ENCODE results near the gene SPO11.

SPO11 gene

DNA sequence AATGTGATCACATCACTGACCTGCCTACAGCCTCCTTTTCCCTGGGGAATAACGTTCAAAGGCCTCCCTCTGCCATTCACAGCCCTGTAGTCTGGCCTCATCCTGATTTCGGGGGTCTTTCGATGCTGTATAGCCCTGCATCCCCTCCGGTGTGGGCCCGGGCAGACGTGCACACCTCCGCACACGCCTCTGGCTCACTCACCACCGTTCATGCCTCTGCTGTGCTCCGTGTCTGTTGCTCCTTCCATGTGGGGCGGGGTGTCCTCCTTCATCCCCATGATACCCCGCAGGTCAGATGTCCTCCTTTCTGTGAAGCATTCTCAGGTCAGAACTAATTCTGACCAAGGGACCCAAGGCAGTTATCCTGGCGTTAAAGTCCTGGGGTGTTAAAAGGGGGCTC lies 47.7 kb downstream of the SPO11 start:
- DNase-seq (ENCODE audit: low read depth): no peak

DNA sequence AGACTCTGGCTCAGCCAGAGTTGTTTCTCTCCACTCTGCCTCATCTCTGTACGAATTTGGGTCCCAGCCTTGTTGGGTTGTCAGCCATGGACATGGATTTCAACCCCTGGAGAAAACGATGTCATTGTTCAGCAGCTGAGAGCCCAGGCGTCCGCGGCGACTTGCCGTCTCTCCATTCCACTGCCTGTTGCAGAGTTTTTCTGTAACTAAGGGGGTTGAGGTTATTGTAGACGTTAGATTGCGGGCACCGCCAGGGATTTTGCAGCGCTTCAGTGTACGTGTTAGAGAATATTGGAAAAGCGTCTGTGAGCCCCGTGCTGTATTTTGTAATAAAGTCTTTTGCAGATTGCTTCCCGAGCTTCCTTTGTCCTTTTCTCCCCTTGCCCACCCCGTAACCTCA lies 48.5 kb downstream of the SPO11 start:
- no peak for DNase-seq (ENCODE audit: low read depth)

DNA sequence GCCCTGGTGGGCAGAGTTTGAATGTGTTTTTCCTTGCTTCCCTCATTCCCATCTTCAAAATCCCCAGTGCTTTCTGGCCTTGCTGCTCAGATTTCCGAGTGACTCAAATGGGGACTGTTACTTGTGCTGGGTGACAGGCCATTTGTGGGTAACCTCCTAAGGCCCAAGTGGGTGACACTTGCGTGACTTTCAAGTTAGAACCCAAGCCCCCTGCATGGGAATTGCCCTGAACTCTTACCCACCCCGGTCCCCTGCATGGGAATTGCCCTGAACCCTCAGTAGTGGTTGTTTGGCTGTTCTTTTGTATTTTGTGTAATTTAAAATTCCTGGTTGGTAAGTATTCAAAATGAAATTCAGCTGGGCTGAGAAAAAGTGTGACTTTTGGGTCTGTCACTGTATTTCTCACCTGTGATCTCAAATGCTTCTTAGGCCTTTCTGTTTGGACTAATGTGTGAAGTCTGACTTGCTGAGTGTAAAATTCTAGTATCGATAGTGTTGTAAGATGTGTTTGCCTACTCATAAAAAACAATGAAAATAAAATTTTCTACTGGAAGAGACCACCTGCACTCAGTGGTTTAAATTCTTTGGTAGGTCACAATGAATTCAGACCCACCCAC lies 49.2 kb downstream of the SPO11 start:
- DNase-seq (ENCODE audit: low read depth): no peak

DNA sequence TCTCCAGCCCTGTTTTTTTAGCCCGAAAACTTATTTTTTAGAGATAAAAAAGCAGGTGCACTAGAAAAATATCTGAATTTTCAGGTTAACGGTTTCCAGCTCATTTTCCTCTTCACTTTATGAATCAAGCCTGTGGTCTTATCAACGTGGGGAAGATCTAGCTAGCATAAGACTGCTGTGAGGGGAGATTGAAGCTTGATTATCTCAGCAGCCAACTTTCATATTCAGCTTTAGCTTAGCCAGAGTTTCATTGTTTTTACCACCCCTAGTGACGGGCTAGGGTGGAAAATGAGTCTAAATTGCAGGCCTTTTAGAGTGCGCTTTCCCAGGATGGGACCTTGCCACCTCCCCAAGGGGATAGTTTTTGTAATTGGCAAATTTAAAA lies 49.7 kb downstream of the SPO11 start:
- no peak for DNase-seq (ENCODE audit: low read depth)

DNA sequence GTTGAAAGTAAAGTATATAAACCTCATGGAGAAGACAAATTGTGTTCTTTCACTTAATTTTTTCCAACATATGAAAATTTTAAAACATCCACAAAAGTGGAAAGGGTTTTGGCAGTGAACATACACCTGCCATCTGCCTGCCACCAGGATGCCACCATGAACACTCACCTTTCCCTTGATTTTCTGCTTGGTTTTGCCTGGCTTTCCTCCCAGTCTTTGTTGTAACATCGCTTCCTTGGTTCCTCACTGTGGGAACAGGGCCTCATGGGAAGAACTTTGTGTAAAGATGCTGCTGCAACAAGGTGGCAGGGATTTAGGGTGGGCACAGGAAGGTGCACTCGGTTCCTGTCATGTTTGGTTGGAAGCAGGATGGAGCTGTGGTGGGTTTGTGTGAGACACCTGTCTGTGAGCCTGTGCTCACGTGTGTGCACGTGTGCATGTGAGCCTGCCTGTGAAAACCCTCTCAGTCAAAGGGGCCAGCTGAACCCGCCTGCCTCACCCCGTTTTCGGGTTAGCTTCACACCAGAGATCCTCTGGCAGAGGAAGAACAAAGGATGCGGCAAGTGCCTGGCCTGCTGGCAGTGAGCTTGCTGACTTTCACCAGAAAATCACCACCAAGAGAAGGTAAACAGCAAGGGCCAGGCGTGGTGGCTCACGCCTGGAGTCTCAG lies 50.6 kb downstream of the SPO11 start:
- DNase-seq (ENCODE audit: low read depth): no peak

DNA sequence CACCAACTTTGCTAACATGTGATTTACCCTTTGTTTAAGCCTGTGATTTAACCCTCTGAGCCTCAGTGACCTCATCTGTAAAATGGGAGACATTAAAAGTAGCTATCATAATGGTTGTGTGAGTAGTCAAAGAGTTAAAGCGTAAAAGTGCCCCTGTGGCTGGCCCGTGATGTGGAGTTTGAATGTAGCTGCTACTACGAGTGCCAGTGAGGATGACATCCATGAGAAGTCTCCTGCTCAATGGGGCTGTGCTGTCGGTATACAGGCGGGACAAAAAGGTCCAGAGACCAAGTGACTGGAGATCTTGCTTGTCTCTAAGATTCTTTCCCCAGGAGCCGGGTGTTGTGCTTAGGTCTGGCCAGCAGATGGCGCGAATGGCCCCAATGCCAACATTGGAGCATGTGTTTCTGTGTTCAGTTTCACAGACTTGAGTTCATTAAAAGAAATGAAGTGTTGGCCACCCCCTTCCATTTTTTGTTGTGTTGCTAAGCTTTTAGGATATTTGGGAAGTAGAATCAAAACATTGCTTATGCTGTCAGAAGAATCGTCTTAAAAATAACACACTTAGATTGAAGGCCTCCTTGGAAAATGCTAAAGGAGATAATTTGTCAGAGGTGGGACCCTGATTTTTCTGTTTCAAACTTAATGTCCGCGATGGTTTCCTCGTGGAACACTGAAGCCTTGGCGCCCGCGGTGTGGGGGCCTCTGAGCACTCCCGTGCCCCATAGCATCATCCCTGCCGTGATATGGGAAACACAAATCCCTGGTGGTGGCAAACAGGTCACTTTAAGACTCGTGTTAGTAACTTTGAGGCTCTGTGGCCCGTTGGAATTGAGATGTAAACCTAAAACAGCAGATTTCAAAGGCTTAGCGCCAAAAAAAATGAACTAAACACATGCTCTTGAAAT lies 52.2 kb downstream of the SPO11 start:
- DNase-seq (ENCODE audit: low read depth): peak; percentile 36

DNA sequence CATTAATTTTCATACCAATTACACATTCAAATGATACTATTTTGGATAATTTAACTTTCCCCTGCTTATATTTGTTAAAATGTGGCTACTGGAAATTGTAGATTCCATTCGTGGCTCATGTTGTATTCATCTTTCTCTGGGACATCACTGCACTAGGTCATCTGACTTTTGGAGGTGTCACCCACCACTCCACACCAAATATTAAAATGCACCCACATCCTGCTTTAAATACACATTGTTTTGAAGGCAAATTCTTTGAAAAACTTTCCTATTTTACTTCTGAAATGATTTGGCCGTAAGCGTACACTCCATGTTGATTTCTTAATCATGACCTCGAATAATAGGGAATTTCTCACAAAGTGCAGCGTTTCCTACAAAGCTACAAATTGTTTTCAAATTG lies 52.9 kb downstream of the SPO11 start:
- DNase-seq (ENCODE audit: low read depth): no peak

DNA sequence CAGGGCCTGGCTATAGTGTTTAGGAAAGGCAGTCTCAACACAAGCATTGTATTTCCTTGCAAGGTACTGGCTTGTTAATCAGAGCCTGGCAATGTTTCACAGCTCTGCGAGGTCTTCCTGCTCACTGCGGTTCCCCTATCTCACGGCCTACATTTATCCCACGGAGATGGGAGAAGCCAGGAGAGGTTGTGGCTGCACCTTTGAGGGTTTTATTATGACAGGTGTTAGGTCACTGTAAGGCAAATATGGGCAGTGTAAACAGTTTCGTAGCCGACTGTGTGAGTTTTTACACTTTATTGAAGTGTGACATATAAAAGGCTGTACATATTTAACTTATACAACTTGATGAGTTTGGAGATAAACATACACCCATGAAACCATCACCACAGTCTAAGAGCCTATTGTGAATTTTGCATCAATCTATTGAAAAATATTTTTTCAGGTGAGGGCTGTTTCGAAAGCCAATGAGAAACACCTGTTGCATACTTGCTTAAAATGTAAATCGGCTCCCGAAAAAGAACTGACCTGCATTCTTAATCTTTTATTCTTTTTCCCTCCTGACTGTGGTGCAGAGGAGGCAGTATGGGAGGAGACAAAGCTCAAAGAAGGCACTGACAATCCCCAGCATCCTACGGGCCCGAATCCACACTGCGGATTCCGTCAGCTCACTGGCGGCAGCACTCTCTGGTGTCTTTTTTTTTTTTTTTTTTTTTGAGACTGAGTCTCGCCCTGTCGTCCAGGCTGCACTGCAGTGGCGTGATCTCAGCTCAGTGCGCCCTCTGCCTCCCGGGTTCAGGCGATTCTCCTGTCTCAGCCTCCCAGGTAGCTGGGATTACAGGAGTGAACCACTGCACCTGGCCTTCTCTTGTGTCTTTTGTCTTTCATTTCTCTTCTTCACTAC lies 54.1 kb downstream of the SPO11 start:
- DNase-seq (ENCODE audit: low read depth): no peak

DNA sequence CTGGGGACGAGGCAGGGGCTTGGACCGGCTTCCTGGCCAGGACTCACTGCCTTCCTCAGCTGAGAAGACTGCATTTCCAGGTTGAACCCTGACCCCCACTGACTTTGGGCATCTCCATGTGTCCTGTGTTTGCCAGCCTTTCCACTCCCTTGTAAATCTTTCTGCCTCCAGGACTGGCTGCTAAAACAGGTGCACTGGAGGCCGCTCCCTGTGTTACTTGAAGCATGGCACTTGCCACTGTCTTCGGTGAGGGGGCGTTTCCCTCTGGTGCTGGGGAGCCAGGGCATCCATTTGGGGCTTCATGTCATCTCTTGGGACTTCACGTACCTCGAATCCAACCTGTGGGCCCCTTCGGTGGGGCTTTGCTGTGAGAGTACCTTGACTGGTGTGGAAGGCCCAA lies 54.9 kb downstream of the SPO11 start:
- DNase-seq (ENCODE audit: low read depth): no peak

DNA sequence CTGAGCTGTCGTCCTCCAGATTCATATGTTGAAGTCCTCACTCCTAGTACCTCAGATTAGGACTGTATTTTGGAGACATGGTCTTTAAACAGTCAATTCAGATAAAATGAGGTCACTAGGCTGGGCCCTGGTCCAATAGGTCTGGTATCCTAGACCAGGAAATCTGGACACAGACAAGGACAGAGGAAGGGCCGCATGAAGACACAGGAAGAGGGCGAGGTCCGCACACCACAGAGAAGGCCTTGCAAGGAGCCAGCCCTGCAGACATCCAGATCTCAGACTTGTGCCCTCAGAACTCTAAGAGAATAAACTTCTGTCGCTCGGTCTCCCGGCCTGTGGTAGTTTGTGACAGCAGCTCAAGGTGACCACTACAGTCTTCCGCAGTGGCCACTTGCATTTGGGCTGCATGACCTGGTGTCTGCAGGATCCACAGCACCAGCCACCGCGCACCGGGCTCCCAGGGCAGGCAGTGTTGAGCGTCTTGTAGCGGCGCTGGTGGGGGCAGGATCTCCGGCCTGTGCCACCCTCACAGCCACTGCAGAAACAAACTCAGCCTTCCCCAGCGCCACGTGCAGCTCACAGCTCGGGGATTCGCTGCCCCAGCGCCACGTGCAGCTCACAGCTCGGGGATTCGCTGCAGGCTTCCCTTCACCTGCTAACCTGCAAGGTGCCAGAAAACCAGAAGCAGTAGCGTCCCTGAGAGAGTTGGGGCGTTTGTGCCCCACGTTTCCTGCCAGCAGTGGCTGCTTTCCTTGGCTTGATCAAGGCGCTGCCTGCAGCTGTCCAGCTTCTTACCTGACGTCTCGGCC lies 55.6 kb downstream of the SPO11 start:
- DNase-seq (ENCODE audit: low read depth): no peak

DNA sequence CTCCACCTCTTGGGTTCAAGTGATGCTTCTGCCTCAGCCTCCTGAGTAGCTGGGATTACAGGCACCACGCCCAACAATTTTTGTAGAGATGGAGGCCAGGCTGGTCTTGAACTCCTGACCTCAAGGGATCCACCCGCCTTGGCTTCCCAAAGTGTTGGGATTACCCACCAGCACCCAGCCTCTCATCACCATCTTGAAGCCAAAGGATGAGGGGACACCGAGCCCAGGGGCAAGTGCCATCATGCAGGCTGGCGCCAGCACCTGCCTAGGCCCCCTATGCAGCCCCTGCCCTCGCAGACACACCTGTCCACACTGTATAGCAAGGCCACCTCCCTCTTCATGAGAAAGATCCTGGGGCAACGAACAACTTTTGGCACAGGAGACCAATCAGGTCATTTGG lies 56.3 kb downstream of the SPO11 start:
- no peak for DNase-seq (ENCODE audit: low read depth)

DNA sequence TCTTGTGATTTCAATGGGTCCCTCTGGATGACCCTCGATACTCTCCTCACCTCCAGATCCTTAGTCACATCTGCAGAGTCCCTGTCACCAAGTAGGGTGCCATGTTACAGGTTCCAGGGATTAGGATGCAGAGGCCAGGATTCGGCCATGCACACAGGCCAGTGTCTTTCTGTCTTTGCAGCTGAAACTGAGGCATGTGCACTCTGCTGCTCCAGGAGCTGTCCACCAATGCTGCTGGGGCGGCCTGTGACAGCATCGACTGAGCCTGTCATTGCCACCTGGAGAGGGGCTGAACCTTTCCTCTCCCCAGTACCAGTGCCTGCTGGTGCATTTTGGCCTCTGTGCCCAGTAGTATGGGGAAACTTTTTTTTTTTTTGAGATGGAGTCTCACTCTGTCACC lies 57.2 kb downstream of the SPO11 start:
- no peak for DNase-seq (ENCODE audit: low read depth)

DNA sequence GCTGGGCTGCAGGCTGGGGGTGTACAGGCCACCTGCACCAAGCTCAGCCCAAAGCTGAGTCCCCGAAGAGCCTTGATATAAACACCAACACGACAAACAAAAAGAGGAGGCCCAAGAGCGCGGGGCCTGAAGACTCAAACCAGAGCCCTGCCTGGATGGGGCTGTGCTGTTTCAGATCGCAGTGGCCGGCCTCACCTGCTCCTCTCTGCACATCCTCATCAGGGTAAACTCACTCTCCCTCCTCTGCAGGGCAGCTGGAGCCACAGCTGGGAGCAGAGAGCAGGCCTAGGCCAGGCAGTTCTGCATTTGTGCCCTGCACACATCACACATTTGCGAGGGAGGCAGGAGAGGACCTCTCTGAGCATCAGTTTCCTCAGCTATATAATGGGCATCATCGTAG lies 57.9 kb downstream of the SPO11 start:
- DNase-seq (ENCODE audit: low read depth): no peak

DNA sequence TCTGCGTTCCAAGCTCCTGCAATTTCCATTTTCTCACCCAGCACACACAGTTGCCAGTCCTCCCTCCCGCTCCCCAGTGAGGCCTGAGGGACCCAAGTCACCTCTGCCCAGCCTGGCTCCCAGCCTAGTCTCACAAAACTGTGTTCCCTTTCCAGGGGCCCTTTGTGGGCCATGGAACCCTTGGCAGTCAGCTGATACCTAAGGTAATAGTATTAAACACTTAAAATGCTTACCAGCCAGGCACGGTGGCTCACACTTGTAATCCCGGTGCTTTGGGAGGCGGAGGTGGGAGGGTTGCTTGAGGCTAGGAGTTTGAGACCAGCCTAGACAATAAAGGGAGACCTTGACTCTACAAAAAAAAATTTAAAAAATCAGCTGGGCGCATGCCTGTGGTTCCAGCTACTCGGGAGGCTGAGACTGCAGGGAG lies 58.4 kb downstream of the SPO11 start:
- DNase-seq (ENCODE audit: low read depth): no peak

DNA sequence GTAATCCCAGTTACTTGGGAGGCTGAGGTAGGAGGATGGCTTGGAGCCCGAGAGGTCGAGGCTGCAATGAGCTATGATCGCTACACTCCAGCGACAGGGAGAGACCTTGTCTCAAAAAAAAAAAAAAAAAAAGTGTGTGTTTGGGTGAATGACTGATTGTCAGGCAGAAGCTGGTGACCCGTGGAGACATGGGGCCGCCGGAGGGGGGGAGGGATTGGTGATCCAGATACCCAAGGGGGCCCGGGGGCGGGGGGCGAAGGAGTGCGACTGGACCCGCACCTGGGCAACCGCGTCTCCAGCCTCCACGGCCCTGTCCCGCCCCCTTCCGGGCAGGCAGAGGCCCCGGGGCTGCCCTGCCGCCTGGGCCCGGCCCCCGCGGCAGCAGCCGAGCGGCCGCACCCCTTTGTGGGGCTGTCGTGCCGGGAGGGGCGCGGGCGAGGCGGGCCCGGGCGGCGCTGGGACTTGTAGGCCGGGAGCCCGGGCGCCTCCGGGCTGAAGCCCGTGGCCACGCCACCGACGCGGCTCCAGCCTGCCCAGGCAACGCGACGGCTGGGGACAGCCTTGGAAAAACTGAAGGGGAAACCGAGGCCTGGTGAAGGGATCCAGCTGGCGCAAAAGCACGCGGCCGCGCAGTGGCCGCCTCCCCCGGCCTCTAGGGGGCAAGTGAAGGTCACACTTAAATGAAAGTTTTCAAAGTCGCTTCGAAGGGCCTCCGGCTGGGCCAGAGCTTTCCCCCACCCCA lies 59.5 kb downstream of the SPO11 start:
- peak; percentile 43 for DNase-seq (ENCODE audit: low read depth)

DNA sequence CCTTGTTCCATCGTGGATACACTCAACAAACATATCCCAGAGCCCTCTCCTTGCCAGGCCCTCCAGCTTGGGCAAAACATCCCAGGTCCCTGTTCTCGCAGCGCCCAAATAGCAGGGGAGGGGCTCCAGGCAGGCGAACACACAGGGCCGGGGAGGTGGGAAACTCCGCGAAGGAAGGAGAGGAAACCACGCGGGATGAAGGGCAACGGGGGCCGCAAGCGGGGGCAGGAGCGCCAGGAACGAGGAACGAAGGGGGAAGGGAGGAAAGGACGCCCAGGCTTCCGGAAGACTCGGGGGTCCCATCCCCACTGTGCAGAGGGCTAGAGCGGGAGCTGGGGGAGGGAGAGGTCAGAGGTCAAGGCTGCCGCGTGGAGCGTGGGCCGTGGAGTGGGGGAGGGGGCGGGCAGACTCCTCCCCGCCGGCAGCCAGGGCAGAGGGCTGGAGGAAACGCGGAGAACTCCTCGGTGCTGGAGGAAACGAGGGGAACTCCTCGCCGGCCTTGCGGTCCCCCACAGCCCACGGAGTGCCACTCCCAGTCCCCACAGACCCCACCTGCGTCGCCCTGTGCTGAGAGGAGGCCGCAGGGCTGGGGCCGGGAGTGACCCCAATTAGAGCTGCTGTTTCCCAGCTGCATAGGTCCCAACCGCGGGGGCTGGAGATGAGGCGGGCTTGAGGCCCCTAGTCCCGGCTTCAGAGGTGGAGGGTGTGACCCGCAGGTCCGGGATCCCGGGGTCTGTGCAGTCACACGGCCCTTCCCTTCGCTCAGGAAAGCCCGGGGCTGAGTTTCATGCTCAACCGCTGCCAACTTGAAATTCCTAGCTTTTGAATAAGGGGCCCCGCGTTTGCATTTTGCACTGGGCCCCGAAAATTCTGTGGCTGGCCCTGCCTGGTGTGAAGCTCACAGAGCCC lies 60.3 kb downstream of the SPO11 start:
- DNase-seq (ENCODE audit: low read depth): no peak

DNA sequence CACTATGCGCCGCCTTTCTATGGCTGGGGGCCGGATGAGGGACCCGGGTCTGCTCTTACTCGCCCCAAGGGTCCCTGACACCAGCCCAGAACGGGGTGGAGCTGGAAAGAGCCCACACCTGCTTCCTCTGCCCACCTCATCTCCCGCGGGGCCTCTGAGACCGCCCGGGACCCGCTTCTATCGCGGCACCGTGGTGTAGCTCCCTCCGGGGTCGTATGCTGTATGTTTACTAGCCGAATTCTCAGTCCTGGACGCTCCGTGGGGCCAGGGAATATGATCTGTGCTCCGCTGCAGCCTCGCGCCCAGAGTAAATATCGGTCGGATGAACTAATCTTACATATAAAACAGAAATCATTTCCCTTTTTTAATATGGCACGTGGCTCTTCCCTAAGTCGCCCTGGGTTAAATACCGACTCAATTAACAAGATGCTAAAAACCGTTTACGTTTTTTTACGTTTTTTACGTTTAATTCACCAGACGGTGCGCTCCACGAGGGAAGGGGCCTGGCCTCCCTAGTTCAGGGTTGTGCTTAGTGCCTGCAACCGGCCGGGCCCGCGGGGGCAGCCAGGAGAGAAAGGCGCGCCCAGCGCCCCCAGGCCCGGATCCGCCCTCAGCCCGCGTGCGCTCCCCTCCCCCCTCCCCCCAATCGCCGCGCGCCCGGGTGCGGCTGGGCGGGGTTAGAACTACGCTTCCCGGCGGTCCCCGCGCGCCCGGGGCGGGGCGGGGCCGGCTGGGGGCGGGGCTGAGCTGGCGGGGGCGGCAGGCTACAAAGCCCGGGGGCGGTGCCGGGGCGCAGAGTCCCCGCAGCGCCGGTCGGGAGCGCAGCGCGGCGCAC lies 61.2 kb downstream of the SPO11 start, which contains the start of gene RBM38:
RBM38 (plus strand) TSS at position 793 of the 835 bp plus-strand sequence. CDS start 186 bp downstream, outside the sequence.
- peak; percentile 26 for DNase-seq (ENCODE audit: low read depth)

Data from stromal cell of bone marrow (primary cell).